ENCODE data around the gene KLK2. TPM values are rescaled to one million over a fixed set of nuclear protein-coding genes. Genes with fewer than 3 reads are reported as not detected.

The KLK2 gene
- total RNA-seq, 1 donor from 2014 or later: not detected

DNA sequence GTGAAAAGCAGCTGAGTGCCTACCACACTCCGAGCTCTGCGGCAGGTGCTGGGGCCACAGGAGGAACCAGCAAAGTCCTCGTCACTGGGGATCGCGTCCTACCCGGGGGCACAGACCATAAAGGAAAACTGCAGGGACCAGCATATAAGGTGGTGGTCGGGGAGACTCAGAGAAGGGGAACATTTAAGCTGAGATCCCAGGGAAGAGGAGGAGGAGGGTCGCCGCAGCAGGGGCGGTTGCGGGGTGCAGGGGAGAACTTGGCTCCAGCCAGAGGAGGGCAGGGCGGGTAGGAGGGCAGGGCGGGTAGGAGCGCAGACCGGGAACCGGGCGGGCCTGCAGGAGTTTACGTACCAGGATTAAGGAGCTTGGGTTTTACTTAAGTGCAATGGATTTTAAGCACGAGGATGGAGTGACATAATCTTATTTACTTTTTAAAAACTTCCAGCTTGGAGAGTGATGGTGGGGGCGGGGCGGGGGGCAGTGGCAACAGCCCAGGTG is 38.9 kb downstream of the KLK2 start:
- Histone ChIP-seq H3K27me3 (ENCODE audit: control insufficient read depth, insufficient read depth, low read length) (peaks cover 58% of the 10 kb centered on the region), H3K4me3 (ENCODE audit: low read depth, low read length) (no peak overlapping the region), H3K36me3 (ENCODE audit: control insufficient read depth, insufficient read depth, low read length) (no peaks in the 10 kb centered on the region)
- TF ChIP-seq CTCF (IDR thresholded peaks at IDR 0.05; ENCODE audit: insufficient read depth, low read length, poor library complexity, severe bottlenecking): no peak
- DNase-seq (ENCODE audit: low read depth): no peak

DNA sequence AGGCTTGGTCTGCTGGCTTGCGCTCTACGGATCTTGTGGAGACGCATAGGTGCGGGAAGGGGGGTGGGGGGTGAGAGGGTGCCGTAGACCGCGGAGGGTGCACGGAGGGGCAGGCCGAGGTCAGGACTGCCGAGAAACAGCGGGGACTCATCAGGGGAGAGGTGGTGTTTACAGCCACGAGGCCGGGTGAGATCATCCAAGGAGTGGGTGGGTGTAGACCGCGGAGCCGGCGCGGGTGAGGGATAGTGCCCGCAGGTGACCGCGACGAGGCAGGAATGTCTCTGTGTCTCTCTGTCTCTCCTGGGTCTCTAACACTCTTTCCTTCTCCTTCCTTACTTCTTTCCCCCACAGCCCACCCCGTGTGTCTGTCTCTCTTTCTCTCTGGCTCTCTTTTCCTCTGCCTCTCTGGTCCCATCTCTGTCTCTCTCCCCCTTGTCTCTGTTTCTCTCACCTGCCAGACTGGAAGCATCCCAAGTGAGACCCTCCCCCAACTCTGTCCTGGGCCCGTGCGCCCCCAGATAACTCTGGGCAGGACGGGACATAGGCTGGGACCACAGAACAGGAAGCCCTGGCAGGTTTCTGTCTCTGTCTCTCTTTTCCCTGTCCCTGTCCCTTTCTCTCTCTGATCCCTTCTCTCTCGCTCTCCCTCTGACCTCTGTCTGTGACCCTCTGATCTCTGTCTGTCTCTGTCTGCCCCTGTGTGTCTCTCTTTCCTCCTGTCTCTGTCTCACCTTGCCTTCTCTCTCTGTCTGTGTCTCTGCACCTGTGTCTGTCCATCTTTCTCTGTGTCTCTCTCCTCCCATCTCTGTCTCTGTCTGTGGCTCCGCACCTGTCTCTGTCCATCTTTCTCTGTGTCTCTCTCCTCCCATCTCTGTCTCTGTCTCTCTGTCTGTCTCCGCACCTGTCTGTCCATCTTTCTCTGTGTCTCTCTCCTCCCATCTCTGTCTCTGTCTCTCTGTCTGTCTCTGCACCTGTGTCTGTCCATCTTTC is 39.8 kb downstream of the KLK2 start:
- H3K36me3 ChIP-seq (ENCODE audit: control insufficient read depth, insufficient read depth, low read length): no peaks in the 10 kb centered on the region
- H3K27me3 ChIP-seq (ENCODE audit: control insufficient read depth, insufficient read depth, low read length): peaks cover 58% of the 10 kb centered on the region
- H3K4me3 ChIP-seq (ENCODE audit: low read depth, low read length): no peak overlapping the region
- TF ChIP-seq CTCF (IDR thresholded peaks at IDR 0.05; ENCODE audit: insufficient read depth, low read length, poor library complexity, severe bottlenecking): no peak
- DNase-seq (ENCODE audit: low read depth): no peak

GRCh38 chr19:50916069-50916468 is 42.8 kb downstream of the KLK2 start:
- Histone ChIP-seq H3K27me3 (ENCODE audit: control insufficient read depth, insufficient read depth, low read length) (peaks cover 30% of the 10 kb centered on the region), H3K36me3 (ENCODE audit: control insufficient read depth, insufficient read depth, low read length) (no peaks in the 10 kb centered on the region), H3K4me3 (ENCODE audit: low read depth, low read length) (no peak overlapping the region)
- no peak for DNase-seq (ENCODE audit: low read depth)
- no peak for TF ChIP-seq CTCF (IDR thresholded peaks at IDR 0.05; ENCODE audit: insufficient read depth, low read length, poor library complexity, severe bottlenecking)

DNA sequence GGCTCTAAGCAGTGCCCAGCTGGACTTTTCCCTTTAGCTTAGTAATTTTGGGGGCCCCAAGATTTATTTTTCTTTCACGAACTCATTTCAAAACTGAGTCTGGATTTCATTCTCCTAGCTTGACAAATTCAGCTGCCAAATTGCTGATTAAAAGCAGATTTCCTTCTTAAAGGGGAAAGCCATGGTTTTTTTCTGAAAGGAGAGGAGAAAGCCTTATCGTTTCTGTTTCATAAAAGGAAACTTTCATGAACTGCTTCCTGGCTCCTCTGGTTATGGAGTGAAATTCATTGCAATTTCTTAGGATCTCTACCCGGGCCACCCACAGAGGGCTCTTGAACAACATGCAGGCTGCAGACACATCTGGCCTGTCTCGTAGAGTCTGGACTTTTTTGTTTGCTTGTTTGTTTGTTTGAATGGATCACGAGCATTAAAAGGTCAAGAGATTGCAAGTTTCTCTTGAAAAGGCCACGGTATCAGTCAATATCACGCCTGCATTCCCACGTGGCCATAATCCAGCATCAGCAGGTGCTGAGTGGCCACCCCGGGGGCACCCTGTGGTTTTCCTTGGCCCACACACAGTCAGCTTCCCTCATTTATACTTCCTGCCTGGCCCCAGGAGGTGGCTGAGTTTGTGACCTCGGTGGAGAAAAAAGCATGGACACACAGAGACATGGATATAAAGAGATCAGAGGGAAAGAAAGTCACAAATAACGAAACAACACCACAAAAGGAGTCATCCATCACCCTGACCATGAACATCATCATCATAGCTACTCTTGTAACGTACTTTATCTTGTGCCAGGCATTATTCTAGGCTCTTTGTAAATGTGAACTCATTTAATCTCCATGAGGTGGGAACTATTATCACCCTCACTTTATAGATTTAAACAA is 48.4 kb downstream of the KLK2 start:
- Histone ChIP-seq H3K36me3 (ENCODE audit: control insufficient read depth, insufficient read depth, low read length) (no peaks in the 10 kb centered on the region), H3K27me3 (ENCODE audit: control insufficient read depth, insufficient read depth, low read length) (peaks cover 2% of the 10 kb centered on the region), H3K4me3 (ENCODE audit: low read depth, low read length) (no peak overlapping the region)
- DNase-seq (ENCODE audit: low read depth): no peak
- TF ChIP-seq CTCF (IDR thresholded peaks at IDR 0.05; ENCODE audit: insufficient read depth, low read length, poor library complexity, severe bottlenecking): no peak

DNA sequence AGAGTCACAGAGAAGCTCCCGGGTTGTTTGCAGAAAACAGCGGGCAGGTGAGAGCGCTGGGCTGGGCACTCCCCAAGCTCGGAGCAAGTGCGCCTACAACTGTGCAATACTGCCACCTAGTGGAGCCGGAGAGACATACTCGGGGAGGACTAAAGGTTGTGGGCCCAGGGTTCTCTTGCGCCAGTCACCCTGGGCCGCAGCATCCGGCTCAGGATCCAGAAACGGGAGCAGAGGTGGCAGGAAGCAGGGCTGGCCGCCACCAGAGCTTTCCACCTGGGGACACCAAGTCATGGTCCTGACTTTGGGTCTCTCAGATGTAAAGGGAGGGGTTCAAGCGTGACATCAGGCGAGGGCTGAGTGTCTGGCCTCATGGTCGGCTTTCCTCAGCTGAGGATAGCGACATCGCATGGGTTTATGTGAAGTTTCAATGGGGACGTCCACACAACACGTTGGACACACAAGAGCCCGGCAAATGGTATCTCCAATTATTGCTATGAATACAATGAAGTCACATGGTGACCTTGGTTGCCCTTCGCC is 49.1 kb downstream of the KLK2 start:
- TF ChIP-seq CTCF (IDR thresholded peaks at IDR 0.05; ENCODE audit: insufficient read depth, low read length, poor library complexity, severe bottlenecking): peak; percentile 79
- Histone ChIP-seq H3K4me3 (ENCODE audit: low read depth, low read length) (no peak overlapping the region), H3K36me3 (ENCODE audit: control insufficient read depth, insufficient read depth, low read length) (no peaks in the 10 kb centered on the region), H3K27me3 (ENCODE audit: control insufficient read depth, insufficient read depth, low read length) (no peaks in the 10 kb centered on the region)
- DNase-seq (ENCODE audit: low read depth): peak; percentile 32
